ENCODE data around the gene BACE2.

The BACE2 gene

GRCh38 chr21:41325138-41325912, 157.4 kb downstream of the BACE2 start:
- DNase-seq = no peak

DNA sequence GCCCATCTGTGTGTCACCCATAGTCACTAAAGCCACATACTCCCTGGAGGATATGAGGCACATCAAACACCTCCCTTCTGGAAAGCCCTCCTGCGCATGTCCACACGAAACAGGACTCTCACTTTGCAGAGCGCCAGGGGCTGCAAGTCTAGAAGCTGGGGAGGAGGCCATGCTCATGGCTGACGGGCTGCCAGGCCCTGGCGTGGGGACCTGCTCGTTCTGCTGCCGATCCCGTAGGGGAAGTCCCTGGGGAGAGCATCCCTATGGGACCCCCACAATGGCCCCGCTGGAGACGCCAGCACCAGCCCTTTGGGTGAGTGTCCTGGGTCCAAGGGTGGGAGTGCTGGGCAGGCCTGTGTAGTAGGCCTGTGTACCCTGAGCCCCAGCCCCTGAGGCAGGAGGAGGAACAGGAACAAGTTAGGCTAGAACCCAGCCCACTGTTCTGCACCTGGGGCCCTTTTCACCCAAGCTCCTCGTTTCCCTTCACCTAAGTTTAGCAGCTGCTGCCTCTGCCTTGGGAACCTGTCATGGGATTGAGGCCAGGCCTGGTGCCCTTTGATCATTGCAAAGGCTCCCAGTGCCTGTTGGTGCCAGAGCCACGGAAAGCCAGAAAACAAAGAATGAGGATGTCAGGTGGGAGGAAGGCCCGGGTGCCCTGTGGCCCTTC, 158.6 kb downstream of the BACE2 start:
- no peak for DNase-seq

GRCh38 chr21:41327753-41328152, 159.8 kb downstream of the BACE2 start:
- no peak for DNase-seq

DNA sequence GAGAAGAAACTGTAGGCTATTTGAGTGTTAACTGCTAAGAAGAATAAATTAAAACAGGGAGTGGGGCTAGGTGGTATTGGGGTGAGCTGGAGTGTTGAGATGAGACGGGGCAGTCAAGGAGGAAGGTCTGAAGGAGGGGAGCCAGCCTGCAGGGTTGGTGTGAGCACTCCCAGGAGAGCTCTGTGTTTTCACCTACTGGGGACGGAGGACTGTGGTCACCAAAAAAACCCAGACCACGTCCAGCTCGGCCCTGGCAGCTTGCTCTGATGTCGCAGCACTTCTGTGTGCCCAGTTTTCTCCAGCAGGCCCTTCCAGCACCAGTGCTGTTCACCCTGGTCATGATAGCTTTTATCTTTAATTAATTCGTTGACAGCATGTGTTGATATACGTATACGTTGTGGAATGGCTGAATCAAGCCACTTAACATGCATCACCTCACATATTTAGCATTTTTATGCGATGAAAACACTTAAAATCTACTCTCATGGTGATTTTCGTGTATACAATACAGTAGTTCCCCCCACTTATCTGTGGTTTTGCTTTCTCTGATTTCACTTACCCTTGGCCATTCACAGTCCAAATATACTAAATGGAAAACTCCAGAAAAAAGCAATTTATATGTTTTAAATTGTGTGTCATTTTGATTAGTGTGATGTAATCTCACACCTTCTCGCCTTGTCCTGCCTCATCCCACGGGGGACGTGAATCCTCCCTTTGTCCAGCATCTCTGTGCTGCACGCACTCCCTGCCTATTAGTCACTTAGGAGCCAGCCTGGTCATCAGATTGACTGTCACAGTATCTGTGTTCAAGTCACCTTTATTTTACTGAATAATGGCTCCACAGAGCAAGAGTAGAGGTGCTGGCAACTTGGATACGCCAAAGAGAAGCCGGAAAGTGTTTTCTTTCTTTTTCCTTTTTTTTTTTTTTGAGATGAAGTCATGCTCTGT, 161.0 kb downstream of the BACE2 start:
- no peak for DNase-seq

Measured in right hindlimb (tissue), 1 donor.